Neural progenitor cell (in vitro differentiated cells): ENCODE measurements around the gene PLEKHA5. TPM values are rescaled to one million over a fixed set of nuclear protein-coding genes. Genes with fewer than 3 reads are reported as not detected.
"Not testable (repeated sequence)": the region's sequence is repeated elsewhere in the genome, so short reads cannot be mapped to it uniquely, and the experiment has no call there.

Source experiments
- DNase-seq: peaks from one replicate; pipeline ENCODE4 v3.0.0-alpha.2; 2016; ENCODE audit warnings: low spot score
- H2AFZ ChIP-seq: fragments of 200-600 bp; sonication (generic); replicated peaks from 2 replicates; pipeline ENCODE4 v1.6.1; 2016; ENCODE audit warnings: antibody characterized with exemption
- H3F3A ChIP-seq: fragments of 200-600 bp; sonication (generic); 2 replicates; pipeline ENCODE4 v1.6.1; 2016; ENCODE audit warnings: antibody characterized with exemption, low read depth
- H3K27ac ChIP-seq: fragments of 200-600 bp; sonication (generic); 2 replicates; pipeline ENCODE4 v1.5.1; 2016; ENCODE audit warnings: mild to moderate bottlenecking
- H3K27me3 ChIP-seq: fragments of 200-600 bp; sonication (generic); 2 replicates; pipeline ENCODE4 v1.6.1; 2016; ENCODE audit warnings: mild to moderate bottlenecking, moderate library complexity
- H3K36me3 ChIP-seq: fragments of 200-600 bp; sonication (generic); 2 replicates; pipeline ENCODE4 v1.5.1; 2016
- H3K4me1 ChIP-seq: fragments of 200-600 bp; sonication (generic); 2 replicates; pipeline ENCODE4 v1.6.1; 2016; ENCODE audit warnings: mixed run types
- H3K4me2 ChIP-seq: fragments of 200-600 bp; sonication (generic); 2 replicates; pipeline ENCODE4 v1.6.1; 2016
- H3K4me3 ChIP-seq: fragments of 200-600 bp; sonication (generic); 2 replicates; pipeline ENCODE4 v1.5.1; 2016
- H3K79me2 ChIP-seq: fragments of 200-600 bp; sonication (generic); 2 replicates; pipeline ENCODE4 v1.6.1; 2016; ENCODE audit warnings: low read depth
- H3K9ac ChIP-seq: fragments of 200-600 bp; sonication (generic); 2 replicates; pipeline ENCODE4 v1.6.1; 2016
- H3K9me3 ChIP-seq: fragments of 200-600 bp; sonication (generic); 2 replicates; pipeline ENCODE4 v1.5.1; 2016; ENCODE audit warnings: low read depth
- H4K20me1 ChIP-seq: fragments of 200-600 bp; sonication (generic); 2 replicates; pipeline ENCODE4 v1.6.1; 2016; ENCODE audit warnings: low read depth
- H3K27ac Mint-ChIP-seq: 3 replicates; pipeline ENCODE4 v1.8.0; 2021; ENCODE audit warnings: mixed read lengths
- H3K27me3 Mint-ChIP-seq: 2 replicates; pipeline ENCODE4 v1.8.0; 2022; ENCODE audit warnings: low read depth, mild to moderate bottlenecking, inconsistent platforms, moderate library complexity, mixed read lengths; ENCODE audit not compliant: insufficient read depth
- H3K36me3 Mint-ChIP-seq: 3 replicates; pipeline ENCODE4 v1.8.0; 2021; ENCODE audit warnings: mixed read lengths
- H3K4me1 Mint-ChIP-seq: 3 replicates; pipeline ENCODE4 v1.8.0; 2021; ENCODE audit warnings: mixed read lengths
- H3K4me3 Mint-ChIP-seq: 3 replicates; pipeline ENCODE4 v1.8.0; 2021; ENCODE audit warnings: mild to moderate bottlenecking, moderate library complexity, mixed read lengths
- H3K9me3 Mint-ChIP-seq: 3 replicates; pipeline ENCODE4 v1.8.0; 2020; ENCODE audit warnings: mixed read lengths
- CTCF ChIP-seq: fragments of 200-600 bp; sonication (generic); IDR thresholded peaks from 2 replicates; pipeline ENCODE4 v1.5.1; 2017; ENCODE audit warnings: antibody characterized with exemption, mild to moderate bottlenecking
- EZH2 ChIP-seq: fragments of 200-600 bp; sonication (generic); IDR thresholded peaks from 2 replicates; pipeline ENCODE4 v1.6.1; 2017; ENCODE audit warnings: antibody characterized with exemption, mild to moderate bottlenecking, moderate library complexity
- EZH2phosphoT487 ChIP-seq: fragments of 200-600 bp; sonication (generic); IDR thresholded peaks from 2 replicates; pipeline ENCODE4 v1.6.1; 2017; ENCODE audit warnings: antibody characterized with exemption
- total RNA-seq: library from RNA; depleted of rRNA; stranded (reverse); fragments of >200 nt; gene quantifications from 2 replicates; pipeline ENCODE4 v1.2.3, GENCODE V29; 2015; ENCODE audit warnings: low replicate concordance

Gene PLEKHA5
- total RNA-seq, 1 donor from 2014 or later: 86.7 TPM

- Histone ChIP-seq H3K9ac (no peak overlapping the region), H3K27me3 (no peaks in the 10 kb centered on the region), H3K36me3 (peaks cover 17% of the 10 kb centered on the region), H2AFZ (no peak overlapping the region), H3K9me3 (no peaks in the 10 kb centered on the region), H3K4me3 (no peak overlapping the region), H4K20me1 (no peaks in the 10 kb centered on the region), H3F3A (no peaks in the 10 kb centered on the region), H3K27ac (no peak overlapping the region), H3K4me2 (no peak overlapping the region), H3K79me2 (no peaks in the 10 kb centered on the region), H3K4me1 (no peaks in the 10 kb centered on the region)
- Mint-ChIP-seq H3K27me3 (no peaks in the 10 kb centered on the region), H3K4me3 (no peak overlapping the region), H3K9me3 (no peaks in the 10 kb centered on the region), H3K36me3 (peaks cover 38% of the 10 kb centered on the region), H3K27ac (no peak overlapping the region), H3K4me1 (no peaks in the 10 kb centered on the region)
- no peak for TF ChIP-seq EZH2
- DNase-seq: no peak
These were observed 208.9 kb downstream of the PLEKHA5 start for GRCh38 chr12:19338405-19338804.

GRCh38 chr12:19350850-19351249 lies 221.3 kb downstream of the PLEKHA5 start:
- not testable (repeated sequence) for H3K4me2 ChIP-seq, H3K9ac ChIP-seq, H3K27ac ChIP-seq, H3K27me3 Mint-ChIP-seq, H3K4me1 ChIP-seq, H3K9me3 ChIP-seq, H3K9me3 Mint-ChIP-seq, H3K4me1 Mint-ChIP-seq, DNase-seq, H3K27ac Mint-ChIP-seq, H3F3A ChIP-seq, H4K20me1 ChIP-seq, H2AFZ ChIP-seq, H3K4me3 Mint-ChIP-seq, H3K27me3 ChIP-seq, H3K79me2 ChIP-seq, H3K4me3 ChIP-seq
- peaks cover 31% of the 10 kb centered on the region for H3K36me3 ChIP-seq
- H3K36me3 Mint-ChIP-seq: peaks cover 41% of the 10 kb centered on the region

GRCh38 chr12:19351346-19351745 lies 221.8 kb downstream of the PLEKHA5 start:
- Histone ChIP-seq H3K4me2 (no peak overlapping the region), H3K4me3 (no peak overlapping the region), H3K27ac (no peak overlapping the region), H3F3A (no peaks in the 10 kb centered on the region), H3K36me3 (peaks cover 27% of the 10 kb centered on the region), H3K9me3 (no peaks in the 10 kb centered on the region), H4K20me1 (no peaks in the 10 kb centered on the region), H3K9ac (no peak overlapping the region), H2AFZ (no peak overlapping the region), H3K4me1 (no peaks in the 10 kb centered on the region), H3K79me2 (no peaks in the 10 kb centered on the region), H3K27me3 (no peaks in the 10 kb centered on the region)
- Mint-ChIP-seq H3K36me3 (peaks cover 39% of the 10 kb centered on the region), H3K4me3 (no peak overlapping the region), H3K4me1 (no peaks in the 10 kb centered on the region), H3K27me3 (no peaks in the 10 kb centered on the region), H3K9me3 (peaks cover 4% of the 10 kb centered on the region), H3K27ac (no peak overlapping the region)
- TF ChIP-seq EZH2phosphoT487 (no peak), CTCF (no peak), EZH2 (no peak)
- no peak for DNase-seq

- H3K36me3 ChIP-seq: peaks cover 16% of the 10 kb centered on the region
- no peaks in the 10 kb centered on the region for H3K9me3 ChIP-seq
- peaks cover 47% of the 10 kb centered on the region for H3K36me3 Mint-ChIP-seq
- no peak overlapping the region for H3K9ac ChIP-seq
- no peak overlapping the region for H2AFZ ChIP-seq
- no peaks in the 10 kb centered on the region for H3K4me1 Mint-ChIP-seq
- no peaks in the 10 kb centered on the region for H4K20me1 ChIP-seq
- no peak overlapping the region for H3K4me3 Mint-ChIP-seq
- TF ChIP-seq CTCF: no peak
- TF ChIP-seq EZH2: no peak
- TF ChIP-seq EZH2phosphoT487: no peak
- H3K4me2 ChIP-seq: no peak overlapping the region
- no peaks in the 10 kb centered on the region for H3K4me1 ChIP-seq
- H3K4me3 ChIP-seq: no peak overlapping the region
- H3K27ac ChIP-seq: no peak overlapping the region
- no peaks in the 10 kb centered on the region for H3K79me2 ChIP-seq
- H3K9me3 Mint-ChIP-seq: no peaks in the 10 kb centered on the region
- H3K27me3 Mint-ChIP-seq: peaks cover 2% of the 10 kb centered on the region
- peak overlapping the region; percentile 81 for H3K27ac Mint-ChIP-seq
- H3F3A ChIP-seq: no peaks in the 10 kb centered on the region
- DNase-seq: no peak
- H3K27me3 ChIP-seq: no peaks in the 10 kb centered on the region
These were observed 240.2 kb downstream of the PLEKHA5 start for GRCh38 chr12:19369691-19370148.
